GM23248 (cell line): ENCODE measurements around the gene OSGIN1. TPM values are rescaled to one million over a fixed set of nuclear protein-coding genes. Genes with fewer than 3 reads are reported as not detected.

Source experiments
- DNase-seq: peaks from one replicate; pipeline ENCODE4 v3.0.0-alpha.2; 2015
- H2AFZ ChIP-seq: fragments of 200-600 bp; sonication (generic); 2 replicates; pipeline ENCODE4 v1.6.1; 2016; ENCODE audit warnings: antibody characterized with exemption
- H3F3A ChIP-seq: fragments of 200-600 bp; sonication (generic); 2 replicates; pipeline ENCODE4 v1.6.1; 2016; ENCODE audit warnings: mild to moderate bottlenecking, antibody characterized with exemption, mixed run types; ENCODE audit not compliant: insufficient read depth
- H3K27ac ChIP-seq: fragments of 200-600 bp; sonication (generic); 2 replicates; pipeline ENCODE4 v1.5.1; 2016; ENCODE audit warnings: mild to moderate bottlenecking
- H3K27me3 ChIP-seq: fragments of 200-600 bp; sonication (generic); replicated peaks from 2 replicates; pipeline ENCODE4 v1.6.1; 2016; ENCODE audit warnings: mild to moderate bottlenecking; ENCODE audit not compliant: insufficient read depth
- H3K36me3 ChIP-seq: fragments of 200-600 bp; sonication (generic); 2 replicates; pipeline ENCODE4 v1.6.1; 2016; ENCODE audit warnings: low read depth, mild to moderate bottlenecking
- H3K4me1 ChIP-seq: fragments of 200-600 bp; sonication (generic); 2 replicates; pipeline ENCODE4 v1.6.1; 2016; ENCODE audit warnings: mild to moderate bottlenecking; ENCODE audit not compliant: insufficient read depth
- H3K4me2 ChIP-seq: fragments of 200-600 bp; sonication (generic); one replicate; pipeline ENCODE4 v1.6.1; 2016; ENCODE audit warnings: mild to moderate bottlenecking; ENCODE audit not compliant: unreplicated experiment
- H3K4me3 ChIP-seq: fragments of 200-600 bp; sonication (generic); 2 replicates; pipeline ENCODE4 v1.5.1; 2016; ENCODE audit warnings: mild to moderate bottlenecking
- H3K79me2 ChIP-seq: fragments of 200-600 bp; sonication (generic); 2 replicates; pipeline ENCODE4 v1.6.1; 2016; ENCODE audit warnings: mild to moderate bottlenecking; ENCODE audit not compliant: insufficient read depth
- H3K9ac ChIP-seq: fragments of 200-600 bp; sonication (generic); 2 replicates; pipeline ENCODE4 v1.6.1; 2016; ENCODE audit warnings: mild to moderate bottlenecking
- H3K9me2 ChIP-seq: fragments of 200-600 bp; sonication (generic); 2 replicates; pipeline ENCODE4 v1.6.1; 2016; ENCODE audit warnings: mixed run types, mild to moderate bottlenecking, moderate library complexity; ENCODE audit not compliant: insufficient read depth
- H3K9me3 ChIP-seq: fragments of 200-600 bp; sonication (generic); one replicate; pipeline ENCODE4 v1.6.1; 2017; ENCODE audit warnings: low read depth
- H4K20me1 ChIP-seq: fragments of 200-600 bp; sonication (generic); 2 replicates; pipeline ENCODE4 v1.6.0; 2016; ENCODE audit not compliant: insufficient read depth
- EZH2 ChIP-seq: fragments of 200-600 bp; sonication (generic); IDR thresholded peaks from 2 replicates; pipeline ENCODE4 v1.6.1; 2018; ENCODE audit warnings: antibody characterized with exemption, mild to moderate bottlenecking; ENCODE audit not compliant: insufficient read depth, poor library complexity, severe bottlenecking
- EZH2phosphoT487 ChIP-seq: fragments of 200-600 bp; sonication (generic); IDR thresholded peaks from 2 replicates; pipeline ENCODE4 v1.6.1; 2018; ENCODE audit warnings: antibody characterized with exemption, moderate library complexity, mild to moderate bottlenecking, low read depth; ENCODE audit not compliant: insufficient read depth
- WGBS, 2 experiments: methylation state at CpG; one replicate each; pipeline ENCODE4 v1.1.6; 2015 to 2017; ENCODE audit warnings: low lambda C conversion rate in 2 of 2, low coverage in 1 of 2; ENCODE audit errors: missing lambda C conversion rate in 2 of 2; 5-methylcytosine and 5-hydroxymethylcytosine counted together
- in situ Hi-C: fragments of 300-500 bp; cut with MboI; formaldehyde crosslinking; loops from 2 replicates; pipeline ENCODE4 v1.15.0; 2020
- polyA plus RNA-seq: library from polyadenylated mRNA; unstranded; fragments of >200 nt; fragmentation: Nextera tagmentation; extraction: Ambion mirVana; gene quantifications from 2 replicates; pipeline ENCODE4 v1.2.1, GENCODE V29; 2016
- total RNA-seq: library from RNA; depleted of rRNA; stranded (reverse); fragments of >200 nt; shearing (Covaris generic); gene quantifications from 2 replicates; pipeline ENCODE4 v1.2.3, GENCODE V29; 2014

OSGIN1 gene
- total and polyA plus RNA-seq, 2 experiments from 2014 or later: 1.1 to 6.3 TPM

GRCh38 chr16:83972256-83973008, 19.4 kb downstream of the OSGIN1 start:
- Histone ChIP-seq H4K20me1 (no peaks in the 10 kb centered on the region), H3K36me3 (no peaks in the 10 kb centered on the region), H3K4me3 (no peak overlapping the region), H3K9ac (no peak overlapping the region), H3K9me3 (no peaks in the 10 kb centered on the region), H3F3A (no peaks in the 10 kb centered on the region), H3K27ac (no peak overlapping the region), H3K4me1 (no peaks in the 10 kb centered on the region), H3K79me2 (no peaks in the 10 kb centered on the region), H3K27me3 (no peaks in the 10 kb centered on the region; the same call in 1 of the 2 replicates), H2AFZ (no peak overlapping the region), H3K9me2 (no peaks in the 10 kb centered on the region), H3K4me2 (no peak overlapping the region)
- 69 to 70% methylated on average over 19 of the region's 19 CpGs for WGBS, 2 experiments
- no peak for TF ChIP-seq EZH2
- TF ChIP-seq EZH2phosphoT487: no peak
- in situ Hi-C loops: no loop called here
- DNase-seq: no peak

- Histone ChIP-seq H2AFZ (no peak overlapping the region), H3K4me2 (no peak overlapping the region), H3F3A (no peaks in the 10 kb centered on the region), H3K9me3 (no peaks in the 10 kb centered on the region), H4K20me1 (no peaks in the 10 kb centered on the region), H3K36me3 (no peaks in the 10 kb centered on the region), H3K27ac (no peak overlapping the region), H3K4me3 (no peak overlapping the region), H3K79me2 (no peaks in the 10 kb centered on the region), H3K9ac (no peak overlapping the region), H3K27me3 (no peaks in the 10 kb centered on the region; the same call in 1 of the 2 replicates), H3K4me1 (no peaks in the 10 kb centered on the region), H3K9me2 (no peaks in the 10 kb centered on the region)
- no peak for TF ChIP-seq EZH2phosphoT487
- no peak for TF ChIP-seq EZH2
- 61 to 62% methylated on average over 10 of the region's 10 CpGs for WGBS, 2 experiments
- no peak for DNase-seq
- in situ Hi-C loops: no loop called here
These were observed 20.0 kb downstream of the OSGIN1 start for GRCh38 chr16:83973077-83973476.

GRCh38 chr16:83973581-83974385, 20.7 kb downstream of the OSGIN1 start:
- H4K20me1 ChIP-seq: no peaks in the 10 kb centered on the region
- no peaks in the 10 kb centered on the region for H3K36me3 ChIP-seq
- H3F3A ChIP-seq: no peaks in the 10 kb centered on the region
- H3K9me3 ChIP-seq: no peaks in the 10 kb centered on the region
- H3K4me2 ChIP-seq: no peak overlapping the region
- WGBS, 2 experiments: 75 to 81% methylated on average over 22 of the region's 22 CpGs
- no peak overlapping the region for H3K9ac ChIP-seq
- H3K4me3 ChIP-seq: no peak overlapping the region
- H3K27me3 ChIP-seq: peaks cover 2% of the 10 kb centered on the region
- H3K9me2 ChIP-seq: no peaks in the 10 kb centered on the region
- H3K4me1 ChIP-seq: no peaks in the 10 kb centered on the region
- no peak for DNase-seq
- no peak overlapping the region for H2AFZ ChIP-seq
- H3K27ac ChIP-seq: no peak overlapping the region
- in situ Hi-C loops: no loop called here
- H3K79me2 ChIP-seq: no peaks in the 10 kb centered on the region
- TF ChIP-seq EZH2phosphoT487 (no peak), EZH2 (no peak)

GRCh38 chr16:83974475-83974874, 21.4 kb downstream of the OSGIN1 start:
- no peak overlapping the region for H3K27ac ChIP-seq
- H4K20me1 ChIP-seq: no peaks in the 10 kb centered on the region
- no peaks in the 10 kb centered on the region for H3K79me2 ChIP-seq

More at GRCh38 chr16:83974475-83974874, 21.4 kb downstream of the OSGIN1 start:
- H2AFZ ChIP-seq: no peak overlapping the region
- H3K9ac ChIP-seq: no peak overlapping the region
- H3K9me3 ChIP-seq: no peaks in the 10 kb centered on the region
- no peak for TF ChIP-seq EZH2
- TF ChIP-seq EZH2phosphoT487: no peak
- no peak for DNase-seq
- H3K4me1 ChIP-seq: no peaks in the 10 kb centered on the region
- peaks cover 2% of the 10 kb centered on the region for H3K27me3 ChIP-seq
- no peak overlapping the region for H3K4me3 ChIP-seq
- H3K9me2 ChIP-seq: no peaks in the 10 kb centered on the region
- WGBS, 2 experiments: 12 to 17% methylated on average over 7 of the region's 7 CpGs
- H3F3A ChIP-seq: no peaks in the 10 kb centered on the region
- in situ Hi-C loops: no loop called here
- no peak overlapping the region for H3K4me2 ChIP-seq
- H3K36me3 ChIP-seq: no peaks in the 10 kb centered on the region
